HCT116 (cell line): ENCODE measurements around the gene HMGCS2.

ENCODE experiments used
- CTCF ChIP-seq, 3 experiments: fragments of 200-600 bp in 1 of 3; sonication (generic) in 1 of 3; IDR thresholded peaks in 2 of 3; conservative IDR thresholded peaks in 1 of 3; 2 replicates each; pipeline ENCODE4 v1.5.1; 2012 to 2017; ENCODE audit warnings: low read depth in 2 of 3, low read length in 2 of 3, antibody characterized with exemption in 1 of 3, borderline replicate concordance in 1 of 3, control low read depth in 1 of 3, mild to moderate bottlenecking in 1 of 3, mixed read lengths in 1 of 3, mixed run types in 1 of 3, moderate library complexity in 1 of 3; ENCODE audit not compliant: insufficient read depth in 1 of 3
- ELF1 ChIP-seq: IDR thresholded peaks from 2 replicates; pipeline ENCODE4 v1.6.1; 2012; ENCODE audit warnings: low read depth, borderline replicate concordance
- MAX ChIP-seq: IDR thresholded peaks from 2 replicates; pipeline ENCODE4 v1.6.1; 2012
- POLR2A ChIP-seq: IDR thresholded peaks from 2 replicates; pipeline ENCODE4 v1.7.0; 2011; ENCODE audit warnings: borderline replicate concordance; ENCODE audit not compliant: insufficient read depth, insufficient read length; ENCODE audit errors: extremely low read depth
- POLR2AphosphoS5 ChIP-seq: IDR thresholded peaks from 2 replicates; pipeline ENCODE4 v1.6.1; 2011; ENCODE audit warnings: mild to moderate bottlenecking, low read depth, low read length, moderate library complexity
- TF ChIP-seq, protein P1 (sequence below): IDR thresholded peaks from 2 replicates; pipeline ENCODE4 v1.6.1; 2011; ENCODE audit warnings: mild to moderate bottlenecking, low read length, moderate library complexity; ENCODE audit not compliant: insufficient replicate concordance; ENCODE audit errors: extremely low read depth

DNA sequence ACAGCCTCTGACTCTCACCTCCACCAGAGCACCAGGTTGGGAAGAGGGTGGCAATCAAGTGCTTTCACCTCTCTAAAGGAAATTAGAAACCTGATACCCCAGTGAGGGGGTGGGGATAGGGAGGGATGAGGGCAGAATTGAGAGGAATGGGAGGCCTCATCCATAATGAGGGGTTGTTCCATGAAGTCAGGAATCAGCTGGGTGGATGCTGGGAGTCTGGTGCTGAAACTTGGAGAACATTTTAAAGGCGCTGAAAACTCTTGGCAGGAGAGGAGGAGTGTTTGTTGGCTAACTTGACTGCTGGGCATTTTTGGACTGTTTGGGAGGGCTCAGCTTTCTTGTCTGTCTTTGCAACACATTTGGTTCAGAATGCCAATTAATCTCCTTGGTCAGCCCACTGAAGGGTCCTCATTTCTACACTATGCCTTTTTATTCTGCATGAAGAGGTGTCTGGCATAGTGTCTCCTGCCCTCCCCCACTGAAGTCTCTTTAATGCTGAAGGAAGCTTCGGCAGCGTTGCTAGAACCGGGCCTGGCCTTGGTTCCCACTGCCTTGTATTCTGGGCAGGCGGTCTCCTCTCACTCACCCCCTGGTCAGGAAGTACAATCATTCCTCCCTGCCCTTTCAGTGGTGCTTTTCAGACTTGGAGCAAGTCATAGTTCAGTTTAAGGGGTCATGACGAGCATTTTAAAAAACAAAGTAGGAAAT, 54.8 kb downstream of the HMGCS2 start:
- TF ChIP-seq POLR2AphosphoS5 (no peak), CTCF (IDR thresholded peaks at IDR 0.05 in 2 of 3, conservative IDR thresholded peaks at IDR 0.05 in 1 of 3; ENCODE audit: borderline replicate concordance in 1 of 3, insufficient read depth in 1 of 3, low read depth in 2 of 3, low read length in 2 of 3) (no peak), POLR2A (no peak), ELF1 (no peak), MAX (no peak)
- TF ChIP-seq, protein P1, sequence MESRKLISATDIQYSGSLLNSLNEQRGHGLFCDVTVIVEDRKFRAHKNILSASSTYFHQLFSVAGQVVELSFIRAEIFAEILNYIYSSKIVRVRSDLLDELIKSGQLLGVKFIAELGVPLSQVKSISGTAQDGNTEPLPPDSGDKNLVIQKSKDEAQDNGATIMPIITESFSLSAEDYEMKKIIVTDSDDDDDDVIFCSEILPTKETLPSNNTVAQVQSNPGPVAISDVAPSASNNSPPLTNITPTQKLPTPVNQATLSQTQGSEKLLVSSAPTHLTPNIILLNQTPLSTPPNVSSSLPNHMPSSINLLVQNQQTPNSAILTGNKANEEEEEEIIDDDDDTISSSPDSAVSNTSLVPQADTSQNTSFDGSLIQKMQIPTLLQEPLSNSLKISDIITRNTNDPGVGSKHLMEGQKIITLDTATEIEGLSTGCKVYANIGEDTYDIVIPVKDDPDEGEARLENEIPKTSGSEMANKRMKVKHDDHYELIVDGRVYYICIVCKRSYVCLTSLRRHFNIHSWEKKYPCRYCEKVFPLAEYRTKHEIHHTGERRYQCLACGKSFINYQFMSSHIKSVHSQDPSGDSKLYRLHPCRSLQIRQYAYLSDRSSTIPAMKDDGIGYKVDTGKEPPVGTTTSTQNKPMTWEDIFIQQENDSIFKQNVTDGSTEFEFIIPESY, result no peak
